Chondrocyte (in vitro differentiated cells): ENCODE results near the gene FGD4. TPM values are rescaled to one million over a fixed set of nuclear protein-coding genes. Genes with fewer than 3 reads are reported as not detected.

Experiments
- DNase-seq: peaks from one replicate; pipeline ENCODE4 v3.0.0; 2021; ENCODE audit warnings: mixed read lengths, low spot score
- H3K27ac Mint-ChIP-seq: one replicate; pipeline ENCODE4 v1.8.0; 2021; ENCODE audit warnings: mild to moderate bottlenecking, moderate library complexity, mixed read lengths; ENCODE audit not compliant: unreplicated experiment
- H3K27me3 Mint-ChIP-seq: 2 replicates; pipeline ENCODE4 v1.8.0; 2021; ENCODE audit warnings: low read depth, mixed read lengths
- H3K36me3 Mint-ChIP-seq: 2 replicates; pipeline ENCODE4 v1.8.0; 2021; ENCODE audit warnings: low read depth, mixed read lengths
- H3K4me1 Mint-ChIP-seq: 2 replicates; pipeline ENCODE4 v1.8.0; 2021; ENCODE audit warnings: low read depth, mild to moderate bottlenecking, mixed read lengths
- H3K4me3 Mint-ChIP-seq: one replicate; pipeline ENCODE4 v1.8.0; 2021; ENCODE audit warnings: mild to moderate bottlenecking, moderate library complexity, mixed read lengths; ENCODE audit not compliant: unreplicated experiment
- H3K9me3 Mint-ChIP-seq: 2 replicates; pipeline ENCODE4 v1.8.0; 2021; ENCODE audit warnings: low read depth, mixed read lengths
- CTCF ChIP-seq: fragments of 200-600 bp; sonication (generic); IDR thresholded peaks from 2 replicates; pipeline ENCODE4 v1.5.0; 2021; ENCODE audit warnings: antibody characterized with exemption, mild to moderate bottlenecking, moderate library complexity
- total RNA-seq: library from RNA; stranded (reverse); gene quantifications from 3 replicates; pipeline ENCODE4 v1.2.1, GENCODE V29; 2021

FGD4 gene
- total RNA-seq, 1 donor from 2014 or later = 8.7 TPM

- TF ChIP-seq CTCF = no peak
- Mint-ChIP-seq H3K36me3 (no peaks in the 10 kb centered on the region), H3K4me3 (no peak overlapping the region), H3K27me3 (peaks cover 6% of the 10 kb centered on the region), H3K27ac (no peak overlapping the region), H3K9me3 (no peaks in the 10 kb centered on the region), H3K4me1 (peaks cover 20% of the 10 kb centered on the region)
- DNase-seq = no peak
These were observed 2.8 kb downstream of the FGD4 start for GRCh38 chr12:32402170-32402569.

GRCh38 chr12:32402946-32403345, 3.6 kb downstream of the FGD4 start:
- Mint-ChIP-seq H3K4me3 (no peak overlapping the region), H3K27me3 (peaks cover 8% of the 10 kb centered on the region), H3K36me3 (no peaks in the 10 kb centered on the region), H3K9me3 (no peaks in the 10 kb centered on the region), H3K27ac (no peak overlapping the region), H3K4me1 (peaks cover 20% of the 10 kb centered on the region)
- no peak for TF ChIP-seq CTCF
- no peak for DNase-seq

- H3K27me3 Mint-ChIP-seq = peaks cover 4% of the 10 kb centered on the region
- no peak overlapping the region for H3K27ac Mint-ChIP-seq
- DNase-seq = no peak
- H3K4me1 Mint-ChIP-seq = peaks cover 5% of the 10 kb centered on the region
- H3K36me3 Mint-ChIP-seq = no peaks in the 10 kb centered on the region
- no peak overlapping the region for H3K4me3 Mint-ChIP-seq
- TF ChIP-seq CTCF = no peak
- no peaks in the 10 kb centered on the region for H3K9me3 Mint-ChIP-seq
These were observed 8.4 kb downstream of the FGD4 start for GRCh38 chr12:32407795-32408194.

GRCh38 chr12:32413412-32413811, 14.1 kb downstream of the FGD4 start:
- DNase-seq = no peak
- peaks cover 2% of the 10 kb centered on the region for H3K27me3 Mint-ChIP-seq
- TF ChIP-seq CTCF = no peak
- H3K4me1 Mint-ChIP-seq = no peaks in the 10 kb centered on the region
- no peak overlapping the region for H3K27ac Mint-ChIP-seq
- H3K36me3 Mint-ChIP-seq = no peaks in the 10 kb centered on the region
- no peak overlapping the region for H3K4me3 Mint-ChIP-seq
- no peaks in the 10 kb centered on the region for H3K9me3 Mint-ChIP-seq

- Mint-ChIP-seq H3K27me3 (no peaks in the 10 kb centered on the region), H3K4me3 (no peak overlapping the region), H3K9me3 (no peaks in the 10 kb centered on the region), H3K4me1 (peaks cover 5% of the 10 kb centered on the region), H3K36me3 (no peaks in the 10 kb centered on the region), H3K27ac (no peak overlapping the region)
- DNase-seq = no peak
- no peak for TF ChIP-seq CTCF
These were observed 18.9 kb downstream of the FGD4 start for GRCh38 chr12:32418221-32418620.
